ENCODE results near the gene SLC4A4.

SLC4A4 gene

GRCh38 chr4:71383984-71384383 is 45.2 kb downstream of the SLC4A4 start:
- no peaks in the 10 kb centered on the region for H3K79me2 ChIP-seq (ENCODE audit: control insufficient read depth, low read length)
- no peaks in the 10 kb centered on the region for H3K27me3 ChIP-seq (ENCODE audit: control insufficient read depth, low read length)
- H3K4me2 ChIP-seq (ENCODE audit: low read length): no peak overlapping the region
- H3K27ac ChIP-seq (ENCODE audit: low read depth, low read length): no peak overlapping the region
- H3K9me2 ChIP-seq (replicated peaks; ENCODE audit: control insufficient read depth, low read length): no peaks in the 10 kb centered on the region
- H3K9me3 ChIP-seq (ENCODE audit: control insufficient read depth, insufficient read depth, low read length): no peaks in the 10 kb centered on the region
- H3K36me3 ChIP-seq (ENCODE audit: control insufficient read depth, low read length): no peaks in the 10 kb centered on the region
- no peak overlapping the region for H3K4me3 ChIP-seq (ENCODE audit: low read length)
- no peaks in the 10 kb centered on the region for H4K20me1 ChIP-seq (ENCODE audit: control insufficient read depth, insufficient read depth, low read depth, low read length)
- no peaks in the 10 kb centered on the region for H3K4me1 ChIP-seq (ENCODE audit: control insufficient read depth, low read length)
- no peak for TF ChIP-seq EZH2phosphoT487 (IDR thresholded peaks at IDR 0.05; ENCODE audit: borderline replicate concordance, low read length)
- TF ChIP-seq CTCF (IDR thresholded peaks at IDR 0.05; ENCODE audit: low read depth, low read length, poor library complexity, severe bottlenecking): no peak
- H3F3A ChIP-seq (ENCODE audit: control insufficient read depth, insufficient read depth): no peaks in the 10 kb centered on the region

GRCh38 chr4:71389149-71389827 is 50.5 kb downstream of the SLC4A4 start:
- Histone ChIP-seq H3K4me1 (ENCODE audit: control insufficient read depth, low read length) (no peaks in the 10 kb centered on the region), H3K4me2 (ENCODE audit: low read length) (no peak overlapping the region), H4K20me1 (ENCODE audit: control insufficient read depth, insufficient read depth, low read depth, low read length) (no peaks in the 10 kb centered on the region), H3K4me3 (ENCODE audit: low read length) (no peak overlapping the region), H3K36me3 (ENCODE audit: control insufficient read depth, low read length) (no peaks in the 10 kb centered on the region), H3K27ac (ENCODE audit: low read depth, low read length) (no peak overlapping the region), H3K9me2 (replicated peaks; ENCODE audit: control insufficient read depth, low read length) (no peaks in the 10 kb centered on the region), H3F3A (ENCODE audit: control insufficient read depth, insufficient read depth) (no peaks in the 10 kb centered on the region), H3K79me2 (ENCODE audit: control insufficient read depth, low read length) (no peaks in the 10 kb centered on the region), H3K27me3 (ENCODE audit: control insufficient read depth, low read length) (no peaks in the 10 kb centered on the region), H3K9me3 (ENCODE audit: control insufficient read depth, insufficient read depth, low read length) (no peaks in the 10 kb centered on the region)
- TF ChIP-seq CTCF (IDR thresholded peaks at IDR 0.05; ENCODE audit: low read depth, low read length, poor library complexity, severe bottlenecking) (no peak), EZH2phosphoT487 (IDR thresholded peaks at IDR 0.05; ENCODE audit: borderline replicate concordance, low read length) (no peak)

- H3K9me3 ChIP-seq (ENCODE audit: control insufficient read depth, insufficient read depth, low read length): no peaks in the 10 kb centered on the region
- no peaks in the 10 kb centered on the region for H3K4me1 ChIP-seq (ENCODE audit: control insufficient read depth, low read length)
- H3K9me2 ChIP-seq (replicated peaks; ENCODE audit: control insufficient read depth, low read length): no peaks in the 10 kb centered on the region
- no peak overlapping the region for H3K27ac ChIP-seq (ENCODE audit: low read depth, low read length)
- H3K36me3 ChIP-seq (ENCODE audit: control insufficient read depth, low read length): no peaks in the 10 kb centered on the region
- no peak overlapping the region for H3K4me2 ChIP-seq (ENCODE audit: low read length)
- TF ChIP-seq CTCF (IDR thresholded peaks at IDR 0.05; ENCODE audit: low read depth, low read length, poor library complexity, severe bottlenecking): no peak
- TF ChIP-seq EZH2phosphoT487 (IDR thresholded peaks at IDR 0.05; ENCODE audit: borderline replicate concordance, low read length): no peak
- no peaks in the 10 kb centered on the region for H3K79me2 ChIP-seq (ENCODE audit: control insufficient read depth, low read length)
- no peaks in the 10 kb centered on the region for H3K27me3 ChIP-seq (ENCODE audit: control insufficient read depth, low read length)
- no peaks in the 10 kb centered on the region for H3F3A ChIP-seq (ENCODE audit: control insufficient read depth, insufficient read depth)
- H3K4me3 ChIP-seq (ENCODE audit: low read length): no peak overlapping the region
- H4K20me1 ChIP-seq (ENCODE audit: control insufficient read depth, insufficient read depth, low read depth, low read length): no peaks in the 10 kb centered on the region
Measured at GRCh38 chr4:71392109-71392508, 53.3 kb downstream of the SLC4A4 start.
